GM18526 (cell line): Measurements from ENCODE around the gene DAO.

Source experiments
- POLR2A ChIP-seq: IDR thresholded peaks from 3 replicates; pipeline ENCODE4 v1.6.1; 2011; ENCODE audit not compliant: insufficient read length; ENCODE audit errors: extremely low read depth

DAO gene

DNA sequence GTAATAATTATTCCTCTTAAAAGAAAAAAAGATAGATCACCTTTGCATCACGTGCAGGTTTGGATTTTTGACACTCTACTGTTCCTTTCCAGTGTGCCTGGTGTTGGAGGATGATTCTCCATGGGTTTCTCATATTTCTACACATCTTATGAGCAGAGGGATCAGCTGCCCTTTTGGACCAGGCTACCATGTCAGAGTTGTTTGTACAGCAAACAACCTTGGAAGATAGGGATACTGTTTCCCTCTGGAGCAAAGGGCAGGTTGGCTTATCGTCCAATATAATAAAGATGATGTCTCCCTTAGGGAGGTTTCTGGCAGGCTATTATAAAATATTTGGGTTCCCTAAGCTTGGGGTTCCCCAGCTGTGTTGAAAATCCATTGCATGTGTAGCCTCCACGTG lies 42.1 kb downstream of the DAO start:
- no peak for TF ChIP-seq POLR2A

DNA sequence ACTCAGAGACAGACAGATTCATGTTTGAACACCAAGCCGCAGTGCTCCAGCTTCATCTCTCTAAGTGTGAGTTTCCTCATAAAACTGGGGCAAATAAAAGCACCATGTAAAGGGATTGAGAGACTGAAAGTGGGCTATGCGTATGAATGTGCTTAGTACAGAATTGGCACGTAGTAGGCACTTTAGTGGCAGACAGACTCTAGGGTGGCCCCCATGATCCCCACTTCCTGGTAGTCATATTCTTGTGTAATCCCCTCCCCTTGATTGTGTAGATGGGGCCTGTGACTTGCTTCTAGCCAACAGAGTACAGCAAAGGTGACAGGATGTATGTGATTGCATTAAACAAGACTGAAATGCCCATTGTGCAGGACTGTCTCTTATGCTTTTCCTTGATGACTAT lies 43.0 kb downstream of the DAO start:
- no peak for TF ChIP-seq POLR2A

DNA sequence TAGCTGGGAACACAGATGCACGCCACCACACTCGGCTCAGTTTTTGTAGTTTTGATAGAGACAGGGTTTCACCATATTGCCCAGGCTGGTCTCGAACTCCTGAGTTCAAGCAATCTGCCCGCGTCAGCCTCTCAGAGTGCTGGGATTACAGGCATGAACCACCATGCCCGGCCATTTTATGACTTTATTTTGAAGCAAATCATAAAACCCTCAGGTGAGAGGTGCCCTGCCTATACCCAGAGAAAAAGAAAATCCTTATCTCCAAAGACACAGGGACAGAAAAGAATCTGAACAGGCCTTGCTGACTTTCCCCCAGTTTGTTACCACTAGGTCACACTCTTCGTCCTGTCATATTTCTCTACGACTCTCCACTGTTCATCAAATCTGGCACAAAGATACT lies 48.8 kb downstream of the DAO start:
- TF ChIP-seq POLR2A, result no peak

DNA sequence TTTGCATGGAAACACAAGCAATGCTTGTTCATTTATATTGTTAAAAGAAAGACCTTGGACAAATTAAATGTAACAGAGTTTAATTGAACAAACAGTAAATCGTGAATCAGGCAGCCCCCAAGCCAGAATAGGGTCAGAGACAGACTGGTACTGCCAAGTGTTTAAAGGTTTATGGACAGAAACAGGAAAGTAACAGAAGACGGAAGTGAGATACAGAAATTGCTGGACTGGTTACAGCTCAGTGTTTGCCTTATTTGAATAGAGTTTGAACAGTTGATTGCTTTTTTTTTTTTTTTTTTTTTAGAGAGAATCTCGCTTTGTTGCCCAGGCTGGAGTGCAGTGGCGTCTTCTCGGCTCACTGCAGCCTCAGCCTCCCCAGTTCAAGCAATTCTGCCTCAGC lies 50.3 kb downstream of the DAO start:
- TF ChIP-seq POLR2A, result no peak

DNA sequence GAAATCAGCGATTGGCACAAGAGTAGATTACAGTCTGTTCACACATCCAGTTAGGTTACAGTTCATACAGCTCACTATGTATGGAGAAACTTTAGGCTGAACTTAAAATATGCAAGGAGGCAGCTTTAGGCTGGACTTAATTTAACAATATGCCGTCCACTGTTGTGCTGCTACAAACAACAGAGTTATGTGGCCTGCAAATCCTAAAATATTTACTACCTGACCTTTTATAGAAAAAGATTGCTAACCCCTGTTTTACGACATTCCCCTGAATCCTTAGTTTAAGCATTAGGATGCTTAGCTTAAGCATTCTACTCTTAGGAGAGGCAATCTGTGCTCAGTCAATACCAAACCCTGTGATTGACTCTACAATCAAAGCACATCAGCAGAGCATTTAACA lies 50.9 kb downstream of the DAO start:
- no peak for TF ChIP-seq POLR2A

DNA sequence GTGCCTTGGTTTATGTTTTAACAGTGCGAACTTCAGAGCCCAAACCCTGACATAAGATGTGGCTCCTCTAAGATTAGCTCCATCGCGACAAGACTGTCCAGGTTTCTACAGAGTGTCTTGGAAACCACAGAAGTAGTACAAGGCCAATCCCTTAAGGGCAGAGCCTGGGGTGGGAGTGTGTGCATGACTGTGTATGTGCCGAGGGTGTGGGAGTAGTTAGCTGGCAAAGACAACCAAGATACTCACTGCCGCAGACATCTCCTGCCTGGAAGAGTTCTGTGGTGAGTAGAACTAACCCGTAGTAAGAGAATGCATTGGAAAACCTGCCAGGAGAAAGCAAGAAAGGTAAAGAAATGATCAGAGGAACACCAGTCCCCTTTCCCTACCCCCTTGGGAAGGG lies 54.1 kb downstream of the DAO start:
- no peak for TF ChIP-seq POLR2A

DNA sequence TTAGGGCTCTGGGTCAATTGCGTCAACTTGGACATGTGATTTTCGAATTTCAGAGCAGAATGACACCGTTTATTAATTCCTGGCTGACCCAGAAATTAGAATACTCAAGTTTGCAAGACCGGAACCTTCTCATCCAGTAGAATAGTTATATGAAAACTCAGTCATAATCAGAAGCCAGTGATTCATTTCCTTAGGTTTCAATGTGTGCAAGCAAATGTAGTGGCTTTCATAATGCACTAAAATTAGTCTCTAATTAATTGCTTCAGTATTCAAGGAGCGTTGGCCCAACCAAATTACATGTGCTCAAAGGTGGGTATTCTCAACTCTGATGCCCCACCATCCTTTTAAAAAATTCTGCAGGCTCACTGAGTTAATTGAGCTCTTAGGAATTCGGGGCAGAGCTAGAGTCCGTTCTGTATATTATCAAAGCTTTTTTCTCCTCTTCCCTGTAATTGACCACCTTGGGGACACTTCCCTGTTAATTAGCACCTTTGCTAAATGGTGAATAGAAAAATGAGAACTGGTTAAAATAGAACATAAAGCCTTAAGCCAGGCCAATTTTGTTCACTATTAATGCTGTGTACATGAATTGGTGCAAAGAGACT lies 55.4 kb downstream of the DAO start:
- no peak for TF ChIP-seq POLR2A

DNA sequence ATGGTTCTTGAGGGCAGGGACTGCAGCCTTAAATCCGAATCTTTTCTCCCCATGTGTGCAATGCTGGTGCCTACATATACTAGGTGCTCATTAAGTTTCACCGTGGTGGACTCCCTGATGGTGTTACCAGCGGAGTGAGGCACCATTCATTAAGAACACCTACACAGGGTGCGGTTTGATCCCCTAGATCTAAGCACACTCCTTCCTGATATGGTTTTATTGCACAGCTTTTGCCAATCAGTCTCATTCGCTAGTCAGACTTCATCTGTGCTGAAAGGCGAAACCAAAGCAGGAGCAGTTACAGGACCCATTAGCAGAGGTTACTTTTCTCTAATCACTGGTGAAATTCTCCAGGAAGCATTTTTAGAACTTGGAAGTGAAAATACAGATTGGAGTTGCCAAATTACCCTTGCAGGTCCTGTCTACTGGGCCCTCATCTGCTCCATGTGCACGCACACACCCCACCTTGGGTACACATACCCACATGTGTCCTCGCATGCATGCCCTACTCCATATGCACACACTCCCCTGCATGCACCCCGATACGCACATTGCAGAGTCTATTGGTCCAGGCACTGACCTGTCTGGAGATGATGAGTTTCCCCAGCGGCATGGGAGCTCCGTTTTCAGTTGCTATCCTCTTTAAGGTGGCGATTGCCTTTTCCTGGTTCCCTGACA lies 58.5 kb downstream of the DAO start:
- no peak for TF ChIP-seq POLR2A

DNA sequence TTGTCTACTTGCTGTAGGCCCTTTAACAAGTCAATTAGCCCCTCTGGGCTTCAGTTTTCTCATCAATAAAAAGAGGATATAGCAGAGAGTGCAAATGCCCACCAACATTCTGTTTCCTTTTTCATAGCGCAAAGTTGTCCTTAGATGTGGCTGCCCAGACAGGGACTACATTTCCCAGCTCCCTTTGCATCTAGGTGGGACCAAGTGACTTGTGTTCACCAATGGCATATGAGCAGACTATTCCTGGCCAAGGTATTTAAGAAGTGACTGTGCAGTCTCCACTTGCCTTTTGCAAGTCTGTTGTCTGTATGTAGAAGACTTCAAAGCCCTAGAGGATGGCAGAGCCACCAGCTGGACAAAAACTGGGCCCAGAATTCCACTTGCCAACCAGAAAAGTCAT lies 59.7 kb downstream of the DAO start:
- no peak for TF ChIP-seq POLR2A

DNA sequence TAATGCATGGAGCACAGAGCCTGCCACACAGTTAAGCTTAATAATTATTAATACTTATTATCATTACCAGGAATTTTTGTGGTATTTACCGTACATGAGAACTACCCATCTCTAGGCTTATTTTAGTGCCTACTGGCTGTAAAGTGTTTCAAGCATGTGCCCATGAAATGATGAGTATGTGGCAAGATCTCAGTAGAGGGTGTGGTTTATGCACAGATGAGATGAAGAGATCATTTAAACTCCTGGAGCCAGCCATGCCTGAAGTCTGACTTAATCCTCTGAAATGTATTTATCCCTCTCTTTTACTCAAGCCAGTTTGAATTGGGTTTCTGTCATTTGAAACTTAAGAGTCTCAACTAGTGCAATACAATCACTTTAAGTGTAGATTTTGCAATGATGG lies 60.2 kb downstream of the DAO start:
- no peak for TF ChIP-seq POLR2A

DNA sequence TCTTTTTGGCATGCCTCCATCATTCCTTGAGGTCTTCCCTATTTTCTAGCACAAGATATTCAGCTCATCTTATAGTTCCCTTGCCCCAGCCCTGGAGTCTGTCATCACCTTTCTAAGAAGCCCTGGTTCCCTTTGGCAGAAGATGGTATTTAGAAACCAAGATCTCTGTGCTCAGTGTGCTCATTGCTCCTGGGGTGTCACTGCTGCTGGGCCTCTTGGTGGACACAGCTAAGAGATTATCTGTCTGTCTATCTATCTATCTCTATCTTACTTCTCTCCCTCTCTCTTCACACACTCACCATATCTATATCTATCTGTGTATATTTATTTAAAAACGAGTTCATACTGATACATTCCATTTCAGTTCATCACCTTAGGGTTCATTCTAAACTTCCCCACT lies 67.2 kb downstream of the DAO start:
- no peak for TF ChIP-seq POLR2A

DNA sequence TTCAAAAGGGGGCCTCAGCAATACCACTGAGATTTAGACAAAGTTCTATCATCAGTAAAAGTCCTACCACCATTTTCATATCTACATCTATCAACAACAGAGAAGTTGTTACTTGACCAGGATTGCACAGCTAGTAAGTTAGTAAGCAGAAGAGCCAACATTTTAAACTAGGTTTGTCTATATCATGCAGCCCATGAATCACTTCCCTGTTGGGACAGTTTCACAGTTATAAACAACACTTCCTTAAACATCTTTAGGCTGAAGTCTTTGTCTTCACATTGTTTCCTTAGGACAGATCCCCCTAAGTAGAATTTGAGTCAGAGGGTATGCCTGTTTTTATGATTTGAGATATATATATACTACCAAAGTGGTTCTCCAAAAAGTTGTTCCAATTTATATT lies 68.5 kb downstream of the DAO start:
- TF ChIP-seq POLR2A, result no peak

DNA sequence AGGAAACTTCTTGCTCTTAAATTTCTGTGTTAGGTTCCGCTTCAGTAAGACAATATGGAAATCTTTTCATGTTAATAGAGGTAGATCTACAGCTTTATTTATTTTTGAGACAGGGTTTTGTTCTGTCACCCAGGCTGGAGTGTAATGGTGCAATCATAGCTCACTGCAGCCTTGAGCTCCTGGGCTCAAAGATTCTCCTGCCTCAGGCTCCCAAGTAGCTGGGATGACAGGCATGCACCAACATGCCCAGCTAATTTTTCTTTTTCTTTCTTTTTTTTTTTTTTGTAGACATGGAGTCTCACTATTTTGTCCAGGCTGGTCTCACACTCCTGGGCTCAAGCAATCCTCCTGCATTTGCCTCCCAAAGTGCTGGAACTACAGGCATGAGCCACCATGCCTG lies 70.1 kb downstream of the DAO start:
- TF ChIP-seq POLR2A, result no peak
